DMS53 treated with DMSO at 0.1 percent for 48 hours (cell line): ENCODE data around the gene TNXB.
"Not testable (repeated sequence)": the region's sequence is repeated elsewhere in the genome, so short reads cannot be mapped to it uniquely, and the experiment has no call there.

Experiments
- DNase-seq: peaks from one replicate; lab custom pipeline; 2025; ENCODE audit not compliant: unreplicated experiment; lab: John Stamatoyannopoulos, UW

TNXB gene

DNA sequence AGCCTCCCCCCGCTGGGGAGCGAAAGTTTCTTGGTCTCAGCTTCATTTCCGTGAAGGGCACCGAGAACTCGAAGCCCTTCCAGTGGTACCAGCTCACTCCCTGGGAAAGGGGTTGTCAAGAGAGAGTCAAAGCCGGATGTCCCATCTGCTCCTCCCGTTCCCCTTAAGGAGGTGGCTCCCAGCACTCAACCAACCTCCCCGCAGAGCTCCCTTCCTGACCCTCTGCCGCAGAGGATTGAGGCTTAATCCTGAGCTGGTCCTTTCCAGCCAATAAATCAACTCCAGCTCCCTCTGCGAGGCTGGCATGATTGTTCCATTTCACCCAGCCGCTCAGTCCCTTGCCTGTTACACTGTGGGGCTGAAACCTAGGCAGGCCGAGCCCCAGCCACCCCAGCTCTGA lies 100.5 kb downstream of the TNXB start:
- not testable (repeated sequence) for DNase-seq

DNA sequence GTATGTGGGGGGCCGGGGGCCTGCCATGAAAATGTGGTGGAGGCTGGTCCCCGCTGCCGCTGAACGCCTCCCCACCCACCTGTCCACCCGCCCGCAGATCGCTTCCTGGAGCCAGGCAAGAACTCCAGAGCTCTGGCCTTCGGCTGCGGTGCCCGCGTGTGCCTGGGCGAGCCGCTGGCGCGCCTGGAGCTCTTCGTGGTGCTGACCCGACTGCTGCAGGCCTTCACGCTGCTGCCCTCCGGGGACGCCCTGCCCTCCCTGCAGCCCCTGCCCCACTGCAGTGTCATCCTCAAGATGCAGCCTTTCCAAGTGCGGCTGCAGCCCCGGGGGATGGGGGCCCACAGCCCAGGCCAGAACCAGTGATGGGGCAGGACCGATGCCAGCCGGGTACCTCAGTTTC lies 101.1 kb downstream of the TNXB start:
- DNase-seq: not testable (repeated sequence)

GRCh38 chr6:32007086-32007485 lies 102.1 kb downstream of the TNXB start:
- DNase-seq: not testable (repeated sequence)

DNA sequence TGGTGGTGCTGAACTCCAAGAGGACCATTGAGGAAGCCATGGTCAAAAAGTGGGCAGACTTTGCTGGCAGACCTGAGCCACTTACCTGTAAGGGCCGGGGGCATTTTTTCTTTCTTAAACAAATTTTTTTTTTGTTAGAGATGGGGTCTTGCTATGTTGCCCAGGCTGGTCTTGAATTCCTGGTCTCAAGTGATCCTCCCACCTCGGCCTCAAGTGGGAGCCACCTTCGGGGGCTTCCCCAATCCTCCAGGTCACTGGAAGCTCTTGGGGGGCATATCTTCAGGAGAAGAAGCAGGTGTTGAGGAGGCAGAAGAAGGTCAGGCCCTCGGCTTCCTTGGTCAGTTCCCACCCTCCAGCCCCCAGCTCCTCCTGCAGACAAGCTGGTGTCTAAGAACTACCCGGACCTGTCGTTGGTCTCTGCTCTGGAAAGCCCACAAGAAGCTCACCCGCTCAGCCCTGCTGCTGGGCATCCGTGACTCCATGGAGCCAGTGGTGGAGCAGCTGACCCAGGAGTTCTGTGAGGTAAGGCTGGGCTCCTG lies 103.1 kb downstream of the TNXB start:
- not testable (repeated sequence) for DNase-seq

- DNase-seq: not testable (repeated sequence)
Measured at GRCh38 chr6:32005538-32005880, 103.6 kb downstream of the TNXB start.

DNA sequence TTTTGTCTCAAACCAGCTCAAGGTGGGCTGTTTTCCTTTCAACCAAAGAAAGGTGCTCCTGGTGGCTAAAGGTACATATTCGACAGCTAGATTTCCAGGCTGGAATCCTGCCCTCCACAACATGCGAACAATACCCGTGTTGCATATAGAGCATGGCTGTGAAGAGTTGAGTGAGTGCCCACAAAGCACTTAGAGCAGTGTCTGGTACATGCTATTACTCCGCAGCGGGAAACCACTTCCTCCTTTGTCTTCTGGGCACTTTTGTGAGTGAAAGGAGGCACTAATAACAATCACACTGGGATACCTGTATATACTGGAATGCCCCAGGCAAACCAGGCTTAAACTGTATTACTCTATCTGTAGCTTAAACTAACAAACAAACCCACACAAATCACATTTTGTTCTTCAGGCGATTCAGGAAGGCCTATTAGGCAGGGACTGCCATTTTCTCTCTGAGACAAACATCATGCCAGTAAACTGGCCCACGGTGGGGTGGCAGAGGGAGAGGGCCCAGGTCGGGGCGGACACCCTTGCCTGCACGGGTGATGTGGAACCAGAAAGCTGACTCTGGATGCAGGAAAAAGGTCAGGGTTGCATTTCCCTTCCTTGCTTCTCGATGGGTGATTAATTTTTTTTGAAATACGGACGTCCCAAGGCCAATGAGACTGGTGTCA lies 104.1 kb downstream of the TNXB start:
- DNase-seq: not testable (repeated sequence)

- not testable (repeated sequence) for DNase-seq
Measured at GRCh38 chr6:32004393-32004792, 104.7 kb downstream of the TNXB start.

GRCh38 chr6:32003301-32003700 lies 105.8 kb downstream of the TNXB start:
- DNase-seq: not testable (repeated sequence)

- not testable (repeated sequence) for DNase-seq
Measured at GRCh38 chr6:32002546-32003268, 106.4 kb downstream of the TNXB start.

GRCh38 chr6:31996385-31996784 lies 112.8 kb downstream of the TNXB start:
- not testable (repeated sequence) for DNase-seq

GRCh38 chr6:31994421-31994820 lies 114.7 kb downstream of the TNXB start:
- not testable (repeated sequence) for DNase-seq
